Measurements from ENCODE around the gene THADA. TPM values are rescaled to one million over a fixed set of nuclear protein-coding genes. Genes with fewer than 3 reads are reported as not detected.

Gene THADA
- polyA plus RNA-seq, 1 donor (not counting 4 experiments of a cell fraction or from before 2014, with no cell fraction given): 22.6 TPM

- Histone ChIP-seq H3K4me2 (ENCODE audit: control insufficient read depth, extremely low read depth, insufficient read depth, low read depth, low read length) (peak within 1 kb of the TSS; percentile 89), H4K20me1 (ENCODE audit: control insufficient read depth, extremely low read depth, insufficient read depth, low read length) (peaks cover 16% of the 10 kb centered on the region), H3K27me3 (ENCODE audit: control insufficient read depth, extremely low read depth, insufficient read depth, low read length) (no peaks in the 10 kb centered on the region), H3K4me1 (ENCODE audit: control insufficient read depth, extremely low read depth, insufficient read depth, low read length) (peaks cover 23% of the 10 kb centered on the region), H3K27ac (ENCODE audit: control insufficient read depth, insufficient read depth, low read length) (peak within 1 kb of the TSS; percentile 93), H3K79me2 (ENCODE audit: control insufficient read depth, insufficient read depth, low read length) (peaks cover 50% of the 10 kb centered on the region), H3K9ac (ENCODE audit: control insufficient read depth, extremely low read depth, insufficient read depth, low read length) (peak within 1 kb of the TSS; percentile 94), H3K9me3 (ENCODE audit: control insufficient read depth, low read depth, low read length) (no peaks in the 10 kb centered on the region), H3K36me3 (ENCODE audit: control insufficient read depth in 2 of 2, extremely low read depth in 1 of 2, insufficient read depth in 2 of 2, low read length in 2 of 2) (peaks cover 10 to 22% of the 10 kb centered on the region in 2 experiments), H2AFZ (ENCODE audit: control insufficient read depth, low read length) (no peak within 1 kb of the TSS), H3K4me3 (ENCODE audit: control insufficient read depth in 2 of 3, extremely low read depth in 1 of 3, insufficient read depth in 2 of 3, low read depth in 1 of 3, low read length in 3 of 3) (peak within 1 kb of the TSS; percentile 87 to 96 (median 92)), H3K9me1 (ENCODE audit: control insufficient read depth, extremely low read depth, insufficient read depth, low read length) (no peaks in the 10 kb centered on the region)
- FAIRE-seq: no peak
- no peak for DNase-seq (ENCODE audit: low read depth, low spot score)
- TF ChIP-seq EZH2 (IDR thresholded peaks at IDR 0.05; ENCODE audit: low read length): no peak
- TF ChIP-seq CTCF (optimal IDR thresholded peaks at IDR 0.05 in 1 of 3, IDR thresholded peaks at IDR 0.05 in 1 of 3, conservative IDR thresholded peaks at IDR 0.05 in 1 of 3; ENCODE audit: extremely low read depth in 1 of 3, insufficient read depth in 2 of 3, low read length in 3 of 3): no peak
- dilution Hi-C loops (cut with MboI; ENCODE audit: extremely low pct_ligation_motif_present, low sequenced_read_pairs): no loop called here
Observed at GRCh38 chr2:43226558-43226954, 369.3 kb downstream of the THADA start, which contains the start of gene ZFP36L2. Gene ZFP36L2 (minus strand): TSS chr2:43226606. CDS start chr2:43226315, 291 bp downstream.

- Histone ChIP-seq H4K20me1 (ENCODE audit: control insufficient read depth, extremely low read depth, insufficient read depth, low read length) (peaks cover 16% of the 10 kb centered on the region), H3K27ac (ENCODE audit: control insufficient read depth, insufficient read depth, low read length) (peak overlapping the region; percentile 89), H3K4me3 (ENCODE audit: control insufficient read depth in 2 of 3, extremely low read depth in 1 of 3, insufficient read depth in 2 of 3, low read depth in 1 of 3, low read length in 3 of 3) (peak overlapping the region; percentile 87 to 96 (median 92)), H3K4me2 (ENCODE audit: control insufficient read depth, extremely low read depth, insufficient read depth, low read depth, low read length) (peak overlapping the region; percentile 10), H3K36me3 (ENCODE audit: control insufficient read depth in 2 of 2, extremely low read depth in 1 of 2, insufficient read depth in 2 of 2, low read length in 2 of 2) (peaks cover 7 to 22% of the 10 kb centered on the region in 2 experiments), H2AFZ (ENCODE audit: control insufficient read depth, low read length) (no peak overlapping the region), H3K27me3 (ENCODE audit: control insufficient read depth, extremely low read depth, insufficient read depth, low read length) (no peaks in the 10 kb centered on the region), H3K9me1 (ENCODE audit: control insufficient read depth, extremely low read depth, insufficient read depth, low read length) (no peaks in the 10 kb centered on the region), H3K9me3 (ENCODE audit: control insufficient read depth, low read depth, low read length) (no peaks in the 10 kb centered on the region), H3K4me1 (ENCODE audit: control insufficient read depth, extremely low read depth, insufficient read depth, low read length) (peaks cover 29% of the 10 kb centered on the region), H3K79me2 (ENCODE audit: control insufficient read depth, insufficient read depth, low read length) (peaks cover 50% of the 10 kb centered on the region), H3K9ac (ENCODE audit: control insufficient read depth, extremely low read depth, insufficient read depth, low read length) (peak overlapping the region; percentile 94)
- TF ChIP-seq EZH2 (IDR thresholded peaks at IDR 0.05; ENCODE audit: low read length) (no peak), CTCF (optimal IDR thresholded peaks at IDR 0.05 in 1 of 3, IDR thresholded peaks at IDR 0.05 in 1 of 3, conservative IDR thresholded peaks at IDR 0.05 in 1 of 3; ENCODE audit: extremely low read depth in 1 of 3, insufficient read depth in 2 of 3, low read length in 3 of 3) (no peak)
- FAIRE-seq: no peak
- no peak for DNase-seq (ENCODE audit: low read depth, low spot score)
- dilution Hi-C loops (cut with MboI; ENCODE audit: extremely low pct_ligation_motif_present, low sequenced_read_pairs): no loop called here
Observed at GRCh38 chr2:43225788-43226557, 369.9 kb downstream of the THADA start.

All from keratinocyte (primary cell).